OCI-LY7 (cell line): ENCODE data around the gene ETNPPL. TPM values are rescaled to one million over a fixed set of nuclear protein-coding genes. Genes with fewer than 3 reads are reported as not detected.

ENCODE experiments used
- BruUV-seq: library from RNA; stranded (reverse); fragments of 400-500 nt; replicated peaks from 2 replicates; lab custom pipeline; 2021; lab: Mats Ljungman, UMichigan
- CTCF ChIA-PET: fragments of 300-600 bp; sonication (Branson Sonifier 250); formaldehyde crosslinking; loops from one replicate; lab custom pipeline; 2022; ENCODE audit warnings: antibody characterized with exemption; ENCODE audit not compliant: unreplicated experiment; lab: Charles Lee
- POLR2A ChIA-PET: fragments of 300-600 bp; sonication (Branson Sonifier 250); formaldehyde crosslinking; loops from one replicate; lab custom pipeline; 2022; ENCODE audit warnings: antibody characterized with exemption; lab: Charles Lee
- DNase-seq: peaks from one replicate; pipeline ENCODE4 v3.0.0-alpha.2; 2015; ENCODE audit warnings: low spot score
- H2AFZ ChIP-seq: fragments of 200-600 bp; sonication (generic), shearing (Covaris generic); 2 replicates; pipeline ENCODE4 v1.6.1; 2014; ENCODE audit warnings: mild to moderate bottlenecking, antibody characterized with exemption, low read length, moderate library complexity
- H3K27ac ChIP-seq: fragments of 200-600 bp; sonication (generic); 2 replicates; pipeline ENCODE4 v1.5.1; 2014; ENCODE audit warnings: mixed run types, low read depth, mild to moderate bottlenecking, moderate library complexity, low read length, inconsistent platforms; ENCODE audit not compliant: poor library complexity, severe bottlenecking
- H3K36me3 ChIP-seq: fragments of 200-600 bp; sonication (generic); 2 replicates; pipeline ENCODE4 v1.6.1; 2014; ENCODE audit warnings: mild to moderate bottlenecking, antibody characterized with exemption, low read length, moderate library complexity, mixed read lengths; ENCODE audit not compliant: insufficient read depth
- H3K4me1 ChIP-seq: fragments of 200-600 bp; sonication (generic); 2 replicates; pipeline ENCODE4 v1.5.1; 2014; ENCODE audit warnings: mild to moderate bottlenecking, low read length; ENCODE audit not compliant: insufficient read depth, poor library complexity, severe bottlenecking
- H3K4me2 ChIP-seq: fragments of 200-600 bp; sonication (generic); 2 replicates; pipeline ENCODE4 v1.6.1; 2014; ENCODE audit warnings: mild to moderate bottlenecking, low read length
- H3K4me3 ChIP-seq: fragments of 200-600 bp; sonication (generic); 2 replicates; pipeline ENCODE4 v1.5.1; 2014; ENCODE audit warnings: mild to moderate bottlenecking, low read depth, low read length; ENCODE audit not compliant: poor library complexity, severe bottlenecking
- H3K79me2 ChIP-seq: fragments of 200-600 bp; sonication (generic); 2 replicates; pipeline ENCODE4 v1.6.1; 2016; ENCODE audit warnings: low read depth, mild to moderate bottlenecking, low read length, moderate library complexity, mixed read lengths; ENCODE audit not compliant: insufficient read depth
- H3K9me2 ChIP-seq: fragments of 200-600 bp; sonication (generic); 2 replicates; pipeline ENCODE4 v1.6.1; 2016; ENCODE audit warnings: mild to moderate bottlenecking, low read length, mixed read lengths; ENCODE audit not compliant: insufficient read depth
- H3K9me3 ChIP-seq: fragments of 200-600 bp; sonication (generic); 2 replicates; pipeline ENCODE4 v1.6.1; 2014; ENCODE audit warnings: mild to moderate bottlenecking, mixed run types, low read length, mixed read lengths
- H4K20me1 ChIP-seq: fragments of 200-600 bp; sonication (generic); 2 replicates; pipeline ENCODE4 v1.6.1; 2014; ENCODE audit warnings: mild to moderate bottlenecking, antibody characterized with exemption, low read length, moderate library complexity, mixed read lengths; ENCODE audit not compliant: insufficient read depth
- CTCF ChIP-seq: fragments of 200-600 bp; sonication (generic); conservative IDR thresholded peaks from 2 replicates; pipeline ENCODE4 v1.5.1; 2014; ENCODE audit warnings: mild to moderate bottlenecking, antibody characterized with exemption, low read length, moderate library complexity, mixed read lengths
- EZH2phosphoT487 ChIP-seq: fragments of 200-600 bp; sonication (generic); IDR thresholded peaks from 2 replicates; pipeline ENCODE4 v1.6.1; 2018; ENCODE audit warnings: low read depth, borderline replicate concordance, mild to moderate bottlenecking, mixed run types, antibody characterized with exemption, low read length, moderate library complexity, mixed read lengths
- intact Hi-C: fragments of 100-400 bp; cut with micrococcal nuclease; formaldehyde crosslinking; loops from one replicate; pipeline ENCODE4 v1.10.0; 2022; ENCODE audit not compliant: unreplicated experiment
- total RNA-seq, 2 experiments: library from RNA; depleted of rRNA in 1 of 2; stranded (reverse); fragments of >200 nt in 1 of 2; shearing (Covaris generic) in 1 of 2; gene quantifications; 2 replicates each; pipeline ENCODE4 v1.2.3, GENCODE V29; 2014 to 2022

Gene ETNPPL
- total RNA-seq, 2 experiments from 2014 or later: not detected

GRCh38 chr4:108795733-108796132 lies 32.9 kb upstream of the ETNPPL start:
- Histone ChIP-seq H3K27ac (no peak overlapping the region), H3K79me2 (no peaks in the 10 kb centered on the region), H3K4me2 (no peak overlapping the region), H3K36me3 (no peaks in the 10 kb centered on the region), H4K20me1 (no peaks in the 10 kb centered on the region), H3K4me1 (no peaks in the 10 kb centered on the region), H3K9me2 (no peaks in the 10 kb centered on the region), H2AFZ (no peak overlapping the region), H3K9me3 (no peaks in the 10 kb centered on the region), H3K4me3 (no peak overlapping the region)
- intact Hi-C loops: no loop called here
- TF ChIP-seq CTCF: no peak
- TF ChIP-seq EZH2phosphoT487: no peak
- ChIA-PET CTCF (no interaction called here), POLR2A (no interaction called here)
- no TSS peak for BruUV-seq
- no peak for DNase-seq

GRCh38 chr4:108794136-108794535 lies 31.3 kb upstream of the ETNPPL start:
- BruUV-seq: no TSS peak
- TF ChIP-seq CTCF (no peak), EZH2phosphoT487 (no peak)
- POLR2A ChIA-PET: no interaction called here

GRCh38 chr4:108793415-108793814 lies 30.6 kb upstream of the ETNPPL start:
- POLR2A ChIA-PET: interaction anchor here (1.2 kb wide), 1 partner anchor 262 kb away, joined by 3 read pairs; no protein-coding TSS in a partner anchor
- H3K79me2 ChIP-seq: no peaks in the 10 kb centered on the region
- no peak for TF ChIP-seq EZH2phosphoT487
- TF ChIP-seq CTCF: no peak
- no peak overlapping the region for H2AFZ ChIP-seq
- no peaks in the 10 kb centered on the region for H3K4me1 ChIP-seq
- no peak for DNase-seq
- H3K9me3 ChIP-seq: no peaks in the 10 kb centered on the region
- no peak overlapping the region for H3K27ac ChIP-seq
- no TSS peak for BruUV-seq
- no peaks in the 10 kb centered on the region for H3K36me3 ChIP-seq
- intact Hi-C loops: no loop called here
- H3K9me2 ChIP-seq: no peaks in the 10 kb centered on the region
- CTCF ChIA-PET: no interaction called here
- H4K20me1 ChIP-seq: no peaks in the 10 kb centered on the region
- H3K4me3 ChIP-seq: no peak overlapping the region
- H3K4me2 ChIP-seq: no peak overlapping the region

More at GRCh38 chr4:108794136-108794535, 31.3 kb upstream of the ETNPPL start:
- H4K20me1 ChIP-seq: no peaks in the 10 kb centered on the region
- CTCF ChIA-PET: no interaction called here
- H3K4me3 ChIP-seq: no peak overlapping the region
- intact Hi-C loops: no loop called here
- no peaks in the 10 kb centered on the region for H3K9me2 ChIP-seq
- no peaks in the 10 kb centered on the region for H3K36me3 ChIP-seq
- H3K9me3 ChIP-seq: no peaks in the 10 kb centered on the region
- H3K79me2 ChIP-seq: no peaks in the 10 kb centered on the region
- no peak overlapping the region for H2AFZ ChIP-seq
- no peak overlapping the region for H3K27ac ChIP-seq
- no peaks in the 10 kb centered on the region for H3K4me1 ChIP-seq
- no peak overlapping the region for H3K4me2 ChIP-seq
- DNase-seq: no peak
